Measurements from ENCODE around the gene ZSCAN12. TPM values are rescaled to one million over a fixed set of nuclear protein-coding genes. Genes with fewer than 3 reads are reported as not detected.

Gene ZSCAN12
- total and polyA plus RNA-seq, 10 of the 15 experiments (the other 5 are each of a cell fraction or from before 2014, with no cell fraction given) = 1.2 to 12.2 (median 7.4) TPM

- 99% methylated on average over 8 of the region's 8 CpGs for WGBS (ENCODE audit: insufficient coverage, insufficient replicate concordance, low lambda C conversion rate, missing lambda C conversion rate)
- Histone ChIP-seq H3K4me2 (ENCODE audit: control insufficient read depth, insufficient read depth) (no peak overlapping the region), H3K4me1 (ENCODE audit: control insufficient read depth, insufficient read depth, low read length) (no peaks in the 10 kb centered on the region), H3K36me3 (ENCODE audit: control insufficient read depth in 2 of 2, insufficient read depth in 2 of 2, low read length in 1 of 2) (peaks cover 9 to 29% of the 10 kb centered on the region in 2 experiments), H3K9me3 (replicated peaks; ENCODE audit: control insufficient read depth, insufficient read depth, low read length) (peaks cover 6% of the 10 kb centered on the region; the same call in 2 of the 3 replicates), H2AFZ (ENCODE audit: control insufficient read depth, low read depth, low read length) (no peak overlapping the region), H4K20me1 (ENCODE audit: control insufficient read depth, insufficient read depth) (no peaks in the 10 kb centered on the region), H3K9ac (ENCODE audit: control insufficient read depth, insufficient read depth, low read length) (no peak overlapping the region), H3K27me3 (replicated peaks in 1 of 2; ENCODE audit: control insufficient read depth in 2 of 2, insufficient read depth in 2 of 2, low read length in 1 of 2) (no peaks in the 10 kb centered on the region), H3K4me3 (no peak overlapping the region), H3K27ac (ENCODE audit: control insufficient read depth, insufficient read depth) (no peak overlapping the region), H3K79me2 (ENCODE audit: control insufficient read depth, insufficient read depth, low read length) (peaks cover 25% of the 10 kb centered on the region)
- FAIRE-seq (no peak), DNase-seq (ENCODE audit: low read depth, low spot score) (no peak), ATAC-seq (no peak)
- TF ChIP-seq YBX1 (IDR thresholded peaks at IDR 0.05) (no peak), ZNF687 (IDR thresholded peaks at IDR 0.05) (no peak), POLR2A (IDR thresholded peaks at IDR 0.05; ENCODE audit: low read depth, low read length) (no peak), POLR2AphosphoS5 (IDR thresholded peaks at IDR 0.05; ENCODE audit: low read length) (no peak), ZBTB4 (CRISPR knock-in tag; IDR thresholded peaks at IDR 0.05) (no peak), KLF5 (IDR thresholded peaks at IDR 0.05; ENCODE audit: partially characterized antibody) (no peak), NRF1 (conservative IDR thresholded peaks at IDR 0.05; ENCODE audit: low read depth, low read length) (no peak), CEBPB (IDR thresholded peaks at IDR 0.05; ENCODE audit: borderline replicate concordance in 1 of 2, low read depth in 2 of 2, low read length in 2 of 2) (no peak), NR2F1 (conservative IDR thresholded peaks at IDR 0.05) (no peak), BHLHE40 (IDR thresholded peaks at IDR 0.05; ENCODE audit: borderline replicate concordance in 1 of 2, low read depth in 2 of 2, low read length in 1 of 2) (no peak), BRCA1 (IDR thresholded peaks at IDR 0.05; ENCODE audit: low read depth, low read length) (no peak), KAT2A (conservative IDR thresholded peaks at IDR 0.05; ENCODE audit: control insufficient read depth, low read depth, low read length) (no peak)
- TF ChIP-seq, protein P1, sequence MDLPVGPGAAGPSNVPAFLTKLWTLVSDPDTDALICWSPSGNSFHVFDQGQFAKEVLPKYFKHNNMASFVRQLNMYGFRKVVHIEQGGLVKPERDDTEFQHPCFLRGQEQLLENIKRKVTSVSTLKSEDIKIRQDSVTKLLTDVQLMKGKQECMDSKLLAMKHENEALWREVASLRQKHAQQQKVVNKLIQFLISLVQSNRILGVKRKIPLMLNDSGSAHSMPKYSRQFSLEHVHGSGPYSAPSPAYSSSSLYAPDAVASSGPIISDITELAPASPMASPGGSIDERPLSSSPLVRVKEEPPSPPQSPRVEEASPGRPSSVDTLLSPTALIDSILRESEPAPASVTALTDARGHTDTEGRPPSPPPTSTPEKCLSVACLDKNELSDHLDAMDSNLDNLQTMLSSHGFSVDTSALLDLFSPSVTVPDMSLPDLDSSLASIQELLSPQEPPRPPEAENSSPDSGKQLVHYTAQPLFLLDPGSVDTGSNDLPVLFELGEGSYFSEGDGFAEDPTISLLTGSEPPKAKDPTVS (IDR thresholded peaks at IDR 0.05; ENCODE audit: low read depth, low read length) = no peak
- ChIA-PET RAD21 (ENCODE audit: unreplicated experiment) (no interaction called here), CTCF (no interaction called here), SMC1A (ENCODE audit: uncharacterized antibody, unreplicated experiment) (no interaction called here), POLR2A (no interaction called here)
- intact Hi-C loops (cut with micrococcal nuclease; ENCODE audit: unreplicated experiment) (loop anchor here (5.0 to 10.0 kb wide), 2 partner anchors 292 to 554 kb away; no protein-coding TSS in a partner anchor), in situ Hi-C loops (cut with MboI) (no loop called here)
- BruUV-seq (replicated peaks) = TSS peak; percentile 11
Observed at GRCh38 chr6:28390688-28391087, 8.9 kb downstream of the ZSCAN12 start.

Measured in GM12878 (cell line).